Endothelial cell of umbilical vein (primary cell): ENCODE measurements around the gene DDX46. TPM values are rescaled to one million over a fixed set of nuclear protein-coding genes. Genes with fewer than 3 reads are reported as not detected.

Source experiments
- BruUV-seq: library from RNA; stranded (reverse); fragments of 400-500 nt; replicated peaks from 2 replicates; lab custom pipeline; 2021; lab: Mats Ljungman, UMichigan
- CTCF ChIA-PET: fragments of 300-600, 350-600 bp; sonication (Branson Sonifier 250); formaldehyde crosslinking; loops from one replicate; lab custom pipeline; 2021; ENCODE audit warnings: antibody characterized with exemption, inconsistent platforms; lab: Charles Lee
- POLR2A ChIA-PET: fragments of 300-600, 350-600 bp; sonication (Branson Sonifier 250); formaldehyde crosslinking; loops from one replicate; lab custom pipeline; 2021; ENCODE audit warnings: antibody characterized with exemption, inconsistent platforms; lab: Charles Lee
- DNase-seq: peaks from one replicate; pipeline ENCODE4 v3.0.0-alpha.2; 2011; ENCODE audit warnings: low read depth, low spot score
- FAIRE-seq: peaks from 2 replicates; lab custom pipeline; 2011; peaks lifted over from hg19 to GRCh38; lab: Jason Lieb, UNC
- H2AFZ ChIP-seq: 2 replicates; pipeline ENCODE4 v1.6.0; 2012; ENCODE audit warnings: low read depth, low read length, control low read depth, inconsistent platforms
- H3K27ac ChIP-seq: 2 replicates; pipeline ENCODE4 v1.5.1; 2011; ENCODE audit warnings: low read depth, mild to moderate bottlenecking, control low read depth, low read length, moderate library complexity; ENCODE audit not compliant: insufficient read depth
- H3K27me3 ChIP-seq, 2 experiments: 2 replicates each; pipeline versions ENCODE4 v1.6.0 to v1.6.1; 2011; ENCODE audit warnings: low read length in 2 of 2, mixed read lengths in 1 of 2; ENCODE audit not compliant: control insufficient read depth in 2 of 2, insufficient read depth in 2 of 2
- H3K36me3 ChIP-seq, 2 experiments: 2 replicates in 1 of 2; 3 replicates in 1 of 2; pipeline ENCODE4 v1.5.1; 2011; ENCODE audit warnings: low read length in 2 of 2, mild to moderate bottlenecking in 1 of 2, moderate library complexity in 1 of 2; ENCODE audit not compliant: control insufficient read depth in 2 of 2, insufficient read depth in 2 of 2; ENCODE audit errors: extremely low read depth in 1 of 2
- H3K4me1 ChIP-seq: 3 replicates; pipeline ENCODE4 v1.5.1; 2011; ENCODE audit warnings: mild to moderate bottlenecking, low read length; ENCODE audit not compliant: control insufficient read depth, insufficient read depth; ENCODE audit errors: extremely low read depth
- H3K4me2 ChIP-seq: 2 replicates; pipeline ENCODE4 v1.6.1; 2011; ENCODE audit warnings: low read length, control low read depth, mixed read lengths; ENCODE audit not compliant: insufficient read depth
- H3K4me3 ChIP-seq, 3 experiments: fragments of 200-600 bp in 1 of 3; sonication (generic), shearing (Covaris generic) in 1 of 3; replicated peaks in 1 of 3; 2 replicates each; pipeline ENCODE4 v1.5.1; 2011 to 2016; ENCODE audit warnings: control low read depth in 3 of 3, low read length in 3 of 3, mild to moderate bottlenecking in 2 of 3, inconsistent platforms in 1 of 3, low read depth in 1 of 3, moderate library complexity in 1 of 3; ENCODE audit not compliant: insufficient read depth in 1 of 3
- H3K79me2 ChIP-seq: 2 replicates; pipeline ENCODE4 v1.6.0; 2012; ENCODE audit warnings: low read length, inconsistent platforms; ENCODE audit not compliant: control insufficient read depth, insufficient read depth
- H3K9ac ChIP-seq: replicated peaks from 2 replicates; pipeline ENCODE3; 2011; ENCODE audit warnings: low read length, control low read depth; ENCODE audit not compliant: insufficient read depth; ENCODE audit errors: extremely low read depth
- H3K9me1 ChIP-seq: replicated peaks from 3 replicates; pipeline ENCODE4 v1.6.0; 2011; ENCODE audit warnings: mild to moderate bottlenecking, low read length; ENCODE audit not compliant: control insufficient read depth, insufficient read depth; ENCODE audit errors: extremely low read depth
- H3K9me3 ChIP-seq: replicated peaks from 2 replicates; pipeline ENCODE4 v1.5.1; 2012; ENCODE audit warnings: low read length, inconsistent platforms; ENCODE audit not compliant: control insufficient read depth, insufficient read depth
- H4K20me1 ChIP-seq: replicated peaks from 2 replicates; pipeline ENCODE3; 2011; ENCODE audit warnings: mild to moderate bottlenecking, low read length; ENCODE audit not compliant: control insufficient read depth, insufficient read depth; ENCODE audit errors: extremely low read depth
- CTCF ChIP-seq, 2 donors: IDR thresholded peaks; 1 replicate in 1 of 2; 2 replicates in 1 of 2; pipeline ENCODE4 v1.5.1; 2011; ENCODE audit warnings: low read length in 2 of 2, mild to moderate bottlenecking in 2 of 2, moderate library complexity in 2 of 2, control low read depth in 1 of 2, inconsistent platforms in 1 of 2, low read depth in 1 of 2; ENCODE audit not compliant: insufficient read depth in 1 of 2; ENCODE audit errors: extremely low read depth in 1 of 2
- EZH2 ChIP-seq: IDR thresholded peaks from 2 replicates; pipeline ENCODE4 v1.6.1; 2012; ENCODE audit warnings: borderline replicate concordance, low read depth, mild to moderate bottlenecking, moderate library complexity, low read length, inconsistent platforms; ENCODE audit not compliant: severe bottlenecking
- FOS ChIP-seq: IDR thresholded peaks from 2 replicates; pipeline ENCODE4 v1.6.1; 2011; ENCODE audit warnings: mild to moderate bottlenecking, low read length, moderate library complexity, borderline replicate concordance; ENCODE audit not compliant: insufficient read depth
- GATA2 ChIP-seq: IDR thresholded peaks from 2 replicates; pipeline ENCODE4 v1.7.0; 2011; ENCODE audit warnings: low read depth, mild to moderate bottlenecking, moderate library complexity, mixed read lengths, low read length; ENCODE audit not compliant: insufficient read length, insufficient read depth
- JUN ChIP-seq: IDR thresholded peaks from 2 replicates; pipeline ENCODE4 v1.6.1; 2011; ENCODE audit warnings: borderline replicate concordance, low read depth; ENCODE audit not compliant: insufficient read length, insufficient read depth
- MAX ChIP-seq: IDR thresholded peaks from 2 replicates; pipeline ENCODE4 v1.6.1; 2011; ENCODE audit not compliant: insufficient read depth, insufficient read length
- MYC ChIP-seq: IDR thresholded peaks from one replicate; pipeline ENCODE4 v1.6.1; 2011; ENCODE audit warnings: mild to moderate bottlenecking, low read depth, low read length
- POLR2A ChIP-seq: IDR thresholded peaks from 2 replicates; pipeline ENCODE4 v1.6.1; 2012; ENCODE audit warnings: low read depth, mild to moderate bottlenecking, control low read depth, low read length
- POLR2AphosphoS5 ChIP-seq: IDR thresholded peaks from 2 replicates; pipeline ENCODE4 v1.6.1; 2012; ENCODE audit warnings: low read depth, mild to moderate bottlenecking, control low read depth, low read length, moderate library complexity; ENCODE audit not compliant: insufficient read depth
- dilution Hi-C: fragments of 300-500 bp; cut with MboI; formaldehyde crosslinking; loops from one replicate; pipeline ENCODE4 v1.15.0; 2019; ENCODE audit warnings: low sequenced_read_pairs; ENCODE audit not compliant: extremely low pct_ligation_motif_present
- intact Hi-C: fragments of 100-400 bp; cut with micrococcal nuclease; formaldehyde crosslinking; loops from one replicate; pipeline ENCODE4 v1.10.0; 2022
- polyA plus RNA-seq, 4 experiments: library from polyadenylated mRNA; depleted of rRNA in 3 of 4; stranded (reverse) in 3 of 4; unstranded in 1 of 4; fragments of >200 nt; gene quantifications; 2 replicates each; pipeline versions ENCODE4 v1.2.1 to v1.2.3, GENCODE V29; 2011 to 2012; ENCODE audit warnings: missing spikeins in 1 of 4
- total RNA-seq: library from RNA; stranded (reverse); gene quantifications from 2 replicates; pipeline ENCODE4 v1.2.3, GENCODE V29; 2021

DDX46 gene
- total and polyA plus RNA-seq, 2 donors (not counting 3 experiments of a cell fraction or from before 2014, with no cell fraction given) = 16.0 to 65.2 TPM

DNA sequence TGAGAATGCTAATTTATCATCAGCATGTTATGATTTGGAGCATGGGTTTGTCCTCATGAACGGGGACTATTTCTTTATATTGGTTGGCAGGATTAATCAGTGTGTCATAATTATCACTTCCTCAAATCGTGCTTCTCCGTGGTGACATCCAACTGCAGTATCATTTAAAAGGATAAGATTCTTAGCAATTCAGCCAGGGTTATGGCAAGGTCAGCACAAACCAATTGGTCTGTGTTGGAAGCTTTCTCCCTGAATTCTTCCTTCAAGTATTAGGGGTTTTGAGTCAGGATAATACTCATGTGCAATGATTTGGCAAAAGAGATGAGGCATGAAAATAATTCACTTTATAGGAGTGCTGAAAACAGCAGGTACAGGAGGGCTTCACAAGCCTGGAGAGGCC is 25.8 kb upstream of the DDX46 start:
- no peak overlapping the region for H3K9ac ChIP-seq
- no peaks in the 10 kb centered on the region for H3K9me1 ChIP-seq
- intact Hi-C loops (no loop called here), dilution Hi-C loops (no loop called here)
- DNase-seq = no peak
- no peak overlapping the region for H3K4me3 ChIP-seq
- no peaks in the 10 kb centered on the region for H3K79me2 ChIP-seq
- H3K27me3 ChIP-seq = no peaks in the 10 kb centered on the region
- no TSS peak for BruUV-seq
- ChIA-PET CTCF (interaction anchor here (3.7 kb wide), 1 partner anchor 172 kb away, joined by 13 read pairs; the partner anchor contains the start of gene PCBD2), POLR2A (interaction anchor here (0.6 kb wide), 1 partner anchor 23 kb away, joined by 4 read pairs; no protein-coding TSS in a partner anchor)
- no peak overlapping the region for H3K4me2 ChIP-seq
- H3K4me1 ChIP-seq = no peaks in the 10 kb centered on the region
- no peak for FAIRE-seq
- TF ChIP-seq JUN = no peak
- no peak for TF ChIP-seq FOS
- no peak for TF ChIP-seq MYC
- TF ChIP-seq POLR2A = no peak
- no peak for TF ChIP-seq POLR2AphosphoS5
- no peak for TF ChIP-seq GATA2
- no peak for TF ChIP-seq CTCF (IDR thresholded peaks at IDR 0.05; ENCODE audit: extremely low read depth in 1 of 2, insufficient read depth in 1 of 2, low read depth in 1 of 2, low read length in 2 of 2)
- TF ChIP-seq MAX = no peak
- TF ChIP-seq EZH2 = no peak
- H3K36me3 ChIP-seq = no peaks in the 10 kb centered on the region
- H3K27ac ChIP-seq = no peak overlapping the region
- H3K9me3 ChIP-seq = no peaks in the 10 kb centered on the region
- H4K20me1 ChIP-seq = no peaks in the 10 kb centered on the region
- no peak overlapping the region for H2AFZ ChIP-seq
